Mesothelial cell of epicardium (in vitro differentiated cells): Measurements from ENCODE around the gene SORL1. TPM values are rescaled to one million over a fixed set of nuclear protein-coding genes. Genes with fewer than 3 reads are reported as not detected.
"Not testable (repeated sequence)": the region's sequence is repeated elsewhere in the genome, so short reads cannot be mapped to it uniquely, and the experiment has no call there.

Experiments
- DNase-seq, 2 experiments: peaks; one replicate each; pipeline ENCODE4 v3.0.0; 2021; ENCODE audit warnings: low spot score in 2 of 2; ENCODE audit not compliant: unreplicated experiment in 2 of 2
- H3K27ac Mint-ChIP-seq: 2 replicates; pipeline ENCODE4 v1.8.0; 2021; ENCODE audit warnings: mixed read lengths
- H3K27me3 Mint-ChIP-seq: 2 replicates; pipeline ENCODE4 v1.8.0; 2021; ENCODE audit warnings: low read depth, mixed read lengths
- H3K36me3 Mint-ChIP-seq: 2 replicates; pipeline ENCODE4 v1.8.0; 2021; ENCODE audit warnings: mixed read lengths
- H3K4me1 Mint-ChIP-seq: 2 replicates; pipeline ENCODE4 v1.8.0; 2021; ENCODE audit warnings: mixed read lengths
- H3K4me3 Mint-ChIP-seq: 2 replicates; pipeline ENCODE4 v1.8.0; 2021; ENCODE audit warnings: mild to moderate bottlenecking, moderate library complexity, mixed read lengths
- H3K9me3 Mint-ChIP-seq: 2 replicates; pipeline ENCODE4 v1.8.0; 2021; ENCODE audit warnings: mixed read lengths
- total RNA-seq: library from RNA; stranded (reverse); gene quantifications from 3 replicates; pipeline ENCODE4 v1.2.1, GENCODE V29; 2021
- TF ChIP-seq, protein P1 (sequence below): fragments of 200-600 bp; sonication (generic); IDR thresholded peaks from one replicate; pipeline ENCODE4 v1.5.0; 2021; ENCODE audit warnings: antibody characterized with exemption; ENCODE audit not compliant: unreplicated experiment

SORL1 gene
- total RNA-seq, 1 donor from 2014 or later, result 32.8 TPM

DNA sequence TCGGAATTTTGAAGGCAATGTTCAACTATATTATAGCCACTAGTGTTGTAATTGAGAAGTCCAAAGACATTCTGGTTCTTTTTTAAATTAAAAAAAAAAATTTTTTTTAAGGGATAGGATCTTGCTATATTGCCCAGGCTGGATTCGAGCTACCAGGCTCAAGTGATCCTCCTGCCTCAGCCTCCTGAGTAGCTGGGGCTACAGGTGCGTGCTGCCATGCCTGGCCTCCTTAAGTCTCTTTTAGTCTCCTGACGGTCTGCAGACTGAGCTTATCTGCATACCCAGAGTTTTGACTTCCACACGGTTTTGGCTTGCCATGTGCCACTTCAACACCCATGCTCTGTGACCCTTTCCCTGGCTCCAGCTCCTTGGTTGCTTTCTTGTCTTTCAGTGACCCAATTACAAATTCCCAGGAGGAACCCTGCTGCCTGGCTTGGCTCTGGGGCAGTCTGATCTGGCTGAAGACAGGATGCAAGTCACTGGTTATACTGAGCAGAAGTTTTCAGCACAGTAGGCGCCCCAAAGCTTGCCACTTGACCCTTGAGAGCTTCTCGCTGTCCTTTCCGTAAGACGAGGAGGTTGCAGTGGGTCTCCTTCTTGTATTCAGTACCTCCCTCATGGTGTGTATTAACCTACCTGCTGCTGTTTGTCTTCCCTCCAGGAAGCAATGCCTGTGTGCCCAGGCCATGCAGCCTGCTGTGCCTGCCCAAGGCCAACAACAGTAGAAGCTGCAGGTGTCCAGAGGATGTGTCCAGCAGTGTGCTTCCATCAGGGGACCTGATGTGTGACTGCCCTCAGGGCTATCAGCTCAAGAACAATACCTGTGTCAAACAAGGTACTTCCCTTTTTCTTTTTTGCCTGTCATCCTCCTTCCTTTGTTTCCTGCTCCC, 114.4 kb downstream of the SORL1 start:
- H3K4me1 Mint-ChIP-seq, result peaks cover 11% of the 10 kb centered on the region

DNA sequence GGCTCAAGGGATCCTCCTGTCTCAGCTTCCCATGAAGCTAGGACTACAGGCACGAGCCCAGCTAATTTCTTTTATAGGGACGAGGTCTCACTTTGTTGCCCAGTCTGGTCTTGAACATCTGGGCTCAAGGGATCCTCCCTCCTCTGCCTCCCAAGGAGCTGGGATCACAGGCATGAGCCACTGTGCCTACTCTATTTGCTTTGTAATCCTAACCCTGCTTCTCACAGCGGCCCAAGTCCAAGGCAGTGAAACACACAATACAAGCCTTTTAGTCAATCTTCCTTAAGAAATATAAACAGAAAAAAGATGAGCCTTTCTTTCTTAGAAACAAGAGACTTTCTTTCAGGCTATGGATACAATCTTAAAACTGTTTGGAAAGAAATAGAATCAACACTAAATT, 115.9 kb downstream of the SORL1 start:
- Mint-ChIP-seq H3K27me3 (no peaks in the 10 kb centered on the region), H3K27ac (no peak overlapping the region), H3K4me1 (peaks cover 13% of the 10 kb centered on the region), H3K4me3 (no peak overlapping the region), H3K9me3 (no peaks in the 10 kb centered on the region), H3K36me3 (peaks cover 17% of the 10 kb centered on the region)
- TF ChIP-seq, protein P1, sequence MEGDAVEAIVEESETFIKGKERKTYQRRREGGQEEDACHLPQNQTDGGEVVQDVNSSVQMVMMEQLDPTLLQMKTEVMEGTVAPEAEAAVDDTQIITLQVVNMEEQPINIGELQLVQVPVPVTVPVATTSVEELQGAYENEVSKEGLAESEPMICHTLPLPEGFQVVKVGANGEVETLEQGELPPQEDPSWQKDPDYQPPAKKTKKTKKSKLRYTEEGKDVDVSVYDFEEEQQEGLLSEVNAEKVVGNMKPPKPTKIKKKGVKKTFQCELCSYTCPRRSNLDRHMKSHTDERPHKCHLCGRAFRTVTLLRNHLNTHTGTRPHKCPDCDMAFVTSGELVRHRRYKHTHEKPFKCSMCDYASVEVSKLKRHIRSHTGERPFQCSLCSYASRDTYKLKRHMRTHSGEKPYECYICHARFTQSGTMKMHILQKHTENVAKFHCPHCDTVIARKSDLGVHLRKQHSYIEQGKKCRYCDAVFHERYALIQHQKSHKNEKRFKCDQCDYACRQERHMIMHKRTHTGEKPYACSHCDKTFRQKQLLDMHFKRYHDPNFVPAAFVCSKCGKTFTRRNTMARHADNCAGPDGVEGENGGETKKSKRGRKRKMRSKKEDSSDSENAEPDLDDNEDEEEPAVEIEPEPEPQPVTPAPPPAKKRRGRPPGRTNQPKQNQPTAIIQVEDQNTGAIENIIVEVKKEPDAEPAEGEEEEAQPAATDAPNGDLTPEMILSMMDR, result no peak
- DNase-seq, result no peak

More for the DNA sequence above, 114.4 kb downstream of the SORL1 start:
- TF ChIP-seq, protein P1, result no peak
- Mint-ChIP-seq H3K4me3 (no peak overlapping the region), H3K27me3 (no peaks in the 10 kb centered on the region), H3K36me3 (peaks cover 22% of the 10 kb centered on the region), H3K9me3 (no peaks in the 10 kb centered on the region), H3K27ac (no peak overlapping the region)
- DNase-seq, result no peak

DNA sequence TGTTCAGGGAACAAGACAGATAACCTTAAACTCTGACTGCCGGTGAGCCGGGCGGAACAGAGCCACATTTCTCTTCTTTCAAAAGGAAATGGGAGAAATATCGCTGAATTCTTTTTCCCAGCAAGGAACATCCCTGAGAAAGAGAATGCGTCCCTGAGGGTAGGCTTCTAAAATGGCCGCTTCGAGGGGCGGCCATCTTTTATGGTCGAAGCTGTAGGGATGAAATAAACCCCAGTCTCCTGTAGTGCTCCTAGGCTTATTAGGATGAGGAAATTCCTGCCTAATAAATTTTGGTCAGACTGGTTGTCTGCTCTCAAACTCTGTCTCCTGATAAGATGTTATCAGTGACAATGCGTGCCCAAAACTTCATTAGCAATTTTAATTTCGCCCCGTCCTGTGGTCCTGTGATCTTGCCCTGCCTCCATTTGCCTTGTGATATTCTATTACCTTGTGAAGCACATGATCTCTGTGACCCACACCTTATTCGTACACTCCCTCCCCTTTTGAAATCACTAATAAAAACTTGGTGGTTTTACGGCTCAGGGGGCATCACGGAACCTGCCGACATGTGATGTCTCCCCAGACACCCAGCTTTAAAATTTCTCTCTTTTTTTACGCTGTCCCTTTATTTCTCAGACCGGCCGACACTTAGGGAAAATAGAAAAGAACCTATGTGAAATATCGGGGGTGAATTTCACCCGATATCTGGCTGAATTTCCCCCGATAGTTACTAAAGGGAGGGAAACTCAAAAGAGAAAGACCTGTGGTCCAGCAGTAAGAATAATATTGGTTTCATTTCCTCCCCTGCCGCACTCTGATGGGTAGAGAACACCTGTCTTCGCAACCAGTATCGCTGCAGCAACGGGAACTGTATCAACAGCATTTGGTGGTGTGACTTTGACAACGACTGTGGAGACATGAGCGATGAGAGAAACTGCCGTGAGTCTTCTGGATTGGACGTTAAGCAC, 117.5 kb downstream of the SORL1 start:
- not testable (repeated sequence) for DNase-seq, H3K27ac Mint-ChIP-seq, H3K4me1 Mint-ChIP-seq, H3K4me3 Mint-ChIP-seq, H3K9me3 Mint-ChIP-seq, H3K27me3 Mint-ChIP-seq
- H3K36me3 Mint-ChIP-seq, result peaks cover 19% of the 10 kb centered on the region

DNA sequence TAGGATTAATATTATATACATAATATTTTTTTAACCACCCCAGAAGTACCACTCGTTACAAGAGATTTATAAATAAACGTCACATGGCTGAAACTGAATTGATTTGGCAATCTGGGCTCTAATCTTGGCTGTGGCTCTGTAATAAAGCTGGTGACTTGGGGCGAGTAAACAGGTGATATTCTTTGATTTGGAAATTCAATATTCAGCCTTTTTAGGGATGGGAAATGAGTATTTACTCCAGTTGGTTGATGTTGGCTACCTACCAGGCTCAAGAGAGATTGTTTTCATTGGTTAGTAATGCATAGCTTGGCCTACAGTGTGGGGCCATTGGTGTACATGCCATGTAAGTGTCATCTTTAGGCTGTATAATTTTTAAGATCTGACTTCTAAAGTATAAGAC, 118.3 kb downstream of the SORL1 start:
- no peaks in the 10 kb centered on the region for H3K9me3 Mint-ChIP-seq
- no peak overlapping the region for H3K27ac Mint-ChIP-seq
- H3K36me3 Mint-ChIP-seq, result peaks cover 20% of the 10 kb centered on the region
- DNase-seq, result no peak
- TF ChIP-seq, protein P1, result no peak
- H3K4me1 Mint-ChIP-seq, result peaks cover 4% of the 10 kb centered on the region
- peaks cover 3% of the 10 kb centered on the region for H3K27me3 Mint-ChIP-seq
- H3K4me3 Mint-ChIP-seq, result no peak overlapping the region

DNA sequence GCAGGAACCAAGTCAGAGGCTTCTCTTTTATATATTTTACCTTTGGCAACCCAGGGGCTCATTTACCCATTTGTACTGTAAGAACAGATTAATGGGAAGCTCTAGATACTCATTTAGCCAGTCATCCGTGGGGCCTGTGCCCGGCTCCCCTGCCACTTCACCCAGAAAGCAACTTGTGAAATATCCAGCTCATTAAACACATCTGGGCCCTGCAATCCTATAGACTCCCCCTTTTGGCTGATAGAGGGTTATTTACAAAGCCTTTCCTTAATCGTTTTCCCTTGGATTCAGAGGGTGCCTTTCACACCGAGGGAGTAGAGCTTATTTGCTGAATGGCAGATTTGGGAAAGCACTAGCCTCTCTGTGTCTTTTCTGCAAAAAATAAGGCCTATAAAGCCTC, 119.4 kb downstream of the SORL1 start:
- H3K36me3 Mint-ChIP-seq, result peaks cover 20% of the 10 kb centered on the region
- H3K27ac Mint-ChIP-seq, result no peak overlapping the region
- no peaks in the 10 kb centered on the region for H3K9me3 Mint-ChIP-seq
- TF ChIP-seq, protein P1, result no peak
- H3K27me3 Mint-ChIP-seq, result peaks cover 3% of the 10 kb centered on the region
- no peak for DNase-seq
- H3K4me1 Mint-ChIP-seq, result peaks cover 2% of the 10 kb centered on the region
- H3K4me3 Mint-ChIP-seq, result no peak overlapping the region

DNA sequence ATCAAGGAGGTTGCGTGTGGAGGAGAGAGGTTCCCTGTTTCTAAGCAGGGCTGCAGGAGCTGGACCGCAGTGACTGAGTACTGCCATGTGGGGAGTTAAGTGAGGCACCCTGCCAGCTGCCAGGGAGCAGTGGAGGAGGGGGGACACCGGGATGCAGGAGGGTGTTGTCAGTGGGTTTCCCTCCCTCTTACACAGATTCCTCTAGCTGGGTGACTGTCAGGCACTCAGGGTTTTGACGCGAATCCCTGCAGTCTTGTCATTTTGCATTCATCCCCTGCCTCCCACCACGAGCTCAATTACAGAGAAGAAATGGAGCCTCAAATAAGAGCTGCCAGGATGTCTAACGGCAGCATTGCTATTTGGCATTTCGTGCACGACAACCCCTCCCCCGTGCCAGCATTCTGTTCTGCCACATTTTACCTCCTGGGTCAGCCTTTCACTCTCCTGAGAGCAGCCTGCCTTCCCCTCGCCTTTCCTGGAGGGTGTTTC, 120.5 kb downstream of the SORL1 start:
- peaks cover 2% of the 10 kb centered on the region for H3K4me1 Mint-ChIP-seq
- no peak overlapping the region for H3K4me3 Mint-ChIP-seq
- TF ChIP-seq, protein P1, result no peak
- H3K27ac Mint-ChIP-seq, result no peak overlapping the region
- no peaks in the 10 kb centered on the region for H3K9me3 Mint-ChIP-seq
- no peak for DNase-seq
- peaks cover 19% of the 10 kb centered on the region for H3K36me3 Mint-ChIP-seq
- H3K27me3 Mint-ChIP-seq, result peaks cover 3% of the 10 kb centered on the region
